AG04450 (cell line): ENCODE data around the gene MAP4K5. TPM values are rescaled to one million over a fixed set of nuclear protein-coding genes. Genes with fewer than 3 reads are reported as not detected.
A peak's percentile ranks its signal among the peaks of the same experiment; 100 is the strongest.

ENCODE experiments used
- CTCF ChIA-PET: fragments of 300-600, 350-600 bp; formaldehyde crosslinking; extraction: SDS; loops from one replicate; lab custom pipeline; 2022; ENCODE audit warnings: antibody characterized with exemption, inconsistent platforms; lab: Charles Lee
- POLR2A ChIA-PET: fragments of 350-600 bp; formaldehyde crosslinking; extraction: SDS; loops from one replicate; lab custom pipeline; 2021; ENCODE audit warnings: antibody characterized with exemption, inconsistent platforms; lab: Yijun Ruan, JAX
- DNase-seq: peaks from one replicate; pipeline ENCODE4 v3.0.0-alpha.2; 2011; ENCODE audit warnings: low read depth, low spot score
- H3K27ac ChIP-seq: one replicate; pipeline ENCODE4 v1.5.1; 2012; ENCODE audit warnings: low read depth, low read length, control low read depth
- H3K27me3 ChIP-seq: one replicate; pipeline ENCODE4 v1.6.0; 2012; ENCODE audit warnings: low read length; ENCODE audit not compliant: control insufficient read depth, insufficient read depth
- H3K4me3 ChIP-seq: 2 replicates; pipeline ENCODE4 v1.5.1; 2011; ENCODE audit warnings: mild to moderate bottlenecking, low read depth, low read length, control low read depth
- H3K9me3 ChIP-seq: 2 replicates; pipeline ENCODE4 v1.5.1; 2012; ENCODE audit warnings: low read length; ENCODE audit not compliant: control insufficient read depth, insufficient read depth
- polyA plus RNA-seq: library from polyadenylated mRNA; depleted of rRNA; stranded (reverse); fragments of >200 nt; gene quantifications from 2 replicates; pipeline ENCODE4 v1.2.3, GENCODE V29; 2011
- TF ChIP-seq, protein P1 (sequence below): IDR thresholded peaks from 2 replicates; pipeline ENCODE4 v1.5.1; 2011; ENCODE audit warnings: low read depth, low read length, control low read depth, inconsistent platforms

MAP4K5 gene
- polyA plus RNA-seq, 1 experiment = 35.4 TPM

GRCh38 chr14:50397390-50398188 lies 134.8 kb downstream of the MAP4K5 start:
- DNase-seq = no peak
- TF ChIP-seq, protein P1, sequence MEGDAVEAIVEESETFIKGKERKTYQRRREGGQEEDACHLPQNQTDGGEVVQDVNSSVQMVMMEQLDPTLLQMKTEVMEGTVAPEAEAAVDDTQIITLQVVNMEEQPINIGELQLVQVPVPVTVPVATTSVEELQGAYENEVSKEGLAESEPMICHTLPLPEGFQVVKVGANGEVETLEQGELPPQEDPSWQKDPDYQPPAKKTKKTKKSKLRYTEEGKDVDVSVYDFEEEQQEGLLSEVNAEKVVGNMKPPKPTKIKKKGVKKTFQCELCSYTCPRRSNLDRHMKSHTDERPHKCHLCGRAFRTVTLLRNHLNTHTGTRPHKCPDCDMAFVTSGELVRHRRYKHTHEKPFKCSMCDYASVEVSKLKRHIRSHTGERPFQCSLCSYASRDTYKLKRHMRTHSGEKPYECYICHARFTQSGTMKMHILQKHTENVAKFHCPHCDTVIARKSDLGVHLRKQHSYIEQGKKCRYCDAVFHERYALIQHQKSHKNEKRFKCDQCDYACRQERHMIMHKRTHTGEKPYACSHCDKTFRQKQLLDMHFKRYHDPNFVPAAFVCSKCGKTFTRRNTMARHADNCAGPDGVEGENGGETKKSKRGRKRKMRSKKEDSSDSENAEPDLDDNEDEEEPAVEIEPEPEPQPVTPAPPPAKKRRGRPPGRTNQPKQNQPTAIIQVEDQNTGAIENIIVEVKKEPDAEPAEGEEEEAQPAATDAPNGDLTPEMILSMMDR = no peak
- POLR2A ChIA-PET = interaction anchor here (1.0 to 1.8 kb wide), 3 partner anchors 45 to 65 kb away, joined by 3 to 5 read pairs (median 3); no protein-coding TSS in a partner anchor
- H3K27me3 ChIP-seq = no peaks in the 10 kb centered on the region
- H3K27ac ChIP-seq = peak overlapping the region; percentile 13
- CTCF ChIA-PET = interaction anchor here (0.6 kb wide), 1 partner anchor 77 kb away, joined by 3 read pairs; no protein-coding TSS in a partner anchor
- no peaks in the 10 kb centered on the region for H3K9me3 ChIP-seq
- peak overlapping the region; percentile 61 for H3K4me3 ChIP-seq

- TF ChIP-seq, protein P1 = no peak
- ChIA-PET CTCF (interaction anchor here (0.8 to 1.3 kb wide), 2 partner anchors 76 to 78 kb away, joined by 3 to 6 read pairs; no protein-coding TSS in a partner anchor), POLR2A (interaction anchor here (0.7 to 1.8 kb wide), 7 partner anchors 32 to 1160 kb away, joined by 3 to 10 read pairs (median 3); no protein-coding TSS in a partner anchor)
- no peaks in the 10 kb centered on the region for H3K27me3 ChIP-seq
- H3K4me3 ChIP-seq = peak within 1 kb of the TSS; percentile 61
- peak within 1 kb of the TSS; percentile 57 for H3K27ac ChIP-seq
- DNase-seq = peak; percentile 7
- H3K9me3 ChIP-seq = no peaks in the 10 kb centered on the region
Observed at GRCh38 chr14:50396631-50397389, 135.6 kb downstream of the MAP4K5 start, which contains the start of gene CDKL1. TSS of gene CDKL1 (minus strand) at chr14:50396881. CDS start at chr14:50395868, 1,013 bp downstream.

DNA sequence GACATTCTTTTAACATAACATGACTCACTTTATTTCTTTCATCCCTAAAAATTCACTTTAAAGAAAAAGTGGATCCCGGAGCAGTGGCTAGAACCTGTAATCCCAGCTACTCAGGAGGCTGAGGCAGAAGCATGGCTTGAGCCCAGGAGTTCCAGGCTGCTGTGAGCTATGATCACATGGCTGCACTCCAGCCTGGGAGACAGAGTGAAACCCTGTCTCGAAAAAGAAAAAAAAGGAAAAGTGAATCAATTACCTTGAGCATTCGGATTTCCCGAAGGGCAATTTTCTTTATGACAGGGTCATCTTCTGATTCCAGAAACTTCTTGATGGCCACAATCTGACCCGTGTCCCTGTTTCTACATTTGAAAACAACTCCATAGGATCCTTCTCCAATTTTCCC lies 136.9 kb downstream of the MAP4K5 start:
- no peak overlapping the region for H3K27ac ChIP-seq
- TF ChIP-seq, protein P1 = no peak
- CTCF ChIA-PET = no interaction called here
- no peak for DNase-seq
- H3K4me3 ChIP-seq = peak overlapping the region; percentile 61
- POLR2A ChIA-PET = no interaction called here
- no peaks in the 10 kb centered on the region for H3K9me3 ChIP-seq
- no peaks in the 10 kb centered on the region for H3K27me3 ChIP-seq

- TF ChIP-seq, protein P1 = no peak
- no peaks in the 10 kb centered on the region for H3K27me3 ChIP-seq
- DNase-seq = no peak
- no peak overlapping the region for H3K27ac ChIP-seq
- CTCF ChIA-PET = no interaction called here
- H3K4me3 ChIP-seq = no peak overlapping the region
- H3K9me3 ChIP-seq = no peaks in the 10 kb centered on the region
- POLR2A ChIA-PET = no interaction called here
Observed at GRCh38 chr14:50394713-50395112, 137.7 kb downstream of the MAP4K5 start.
